ENCODE data around the gene HOXA7. TPM values are rescaled to one million over a fixed set of nuclear protein-coding genes. Genes with fewer than 3 reads are reported as not detected.

HOXA7 gene
- total RNA-seq (ENCODE audit: low replicate concordance), result not detected in 2 replicates

DNA sequence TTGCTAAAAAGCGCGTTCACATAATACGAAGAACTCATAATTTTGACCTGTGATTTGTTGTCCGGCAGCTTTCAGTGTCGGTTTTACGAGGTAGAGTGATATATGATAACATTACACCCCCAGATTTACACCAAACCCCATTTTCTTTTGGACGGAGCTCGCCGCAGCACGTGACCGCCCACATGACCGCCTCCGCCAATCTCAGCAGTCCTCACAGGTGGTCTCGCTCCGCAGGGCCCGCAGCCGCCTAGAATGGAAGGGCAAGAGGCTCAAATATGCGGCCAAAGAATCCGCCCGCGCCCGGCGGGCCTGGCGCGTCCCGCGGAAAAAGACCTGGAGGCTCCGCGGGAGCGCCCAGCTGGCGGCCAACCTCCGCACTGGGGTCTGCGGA is at the start of gene HOXA7:
TSS of gene HOXA7 (minus strand) at position 168 of the 391 bp plus-strand sequence. CDS start at position 38, 130 bp downstream.

DNA sequence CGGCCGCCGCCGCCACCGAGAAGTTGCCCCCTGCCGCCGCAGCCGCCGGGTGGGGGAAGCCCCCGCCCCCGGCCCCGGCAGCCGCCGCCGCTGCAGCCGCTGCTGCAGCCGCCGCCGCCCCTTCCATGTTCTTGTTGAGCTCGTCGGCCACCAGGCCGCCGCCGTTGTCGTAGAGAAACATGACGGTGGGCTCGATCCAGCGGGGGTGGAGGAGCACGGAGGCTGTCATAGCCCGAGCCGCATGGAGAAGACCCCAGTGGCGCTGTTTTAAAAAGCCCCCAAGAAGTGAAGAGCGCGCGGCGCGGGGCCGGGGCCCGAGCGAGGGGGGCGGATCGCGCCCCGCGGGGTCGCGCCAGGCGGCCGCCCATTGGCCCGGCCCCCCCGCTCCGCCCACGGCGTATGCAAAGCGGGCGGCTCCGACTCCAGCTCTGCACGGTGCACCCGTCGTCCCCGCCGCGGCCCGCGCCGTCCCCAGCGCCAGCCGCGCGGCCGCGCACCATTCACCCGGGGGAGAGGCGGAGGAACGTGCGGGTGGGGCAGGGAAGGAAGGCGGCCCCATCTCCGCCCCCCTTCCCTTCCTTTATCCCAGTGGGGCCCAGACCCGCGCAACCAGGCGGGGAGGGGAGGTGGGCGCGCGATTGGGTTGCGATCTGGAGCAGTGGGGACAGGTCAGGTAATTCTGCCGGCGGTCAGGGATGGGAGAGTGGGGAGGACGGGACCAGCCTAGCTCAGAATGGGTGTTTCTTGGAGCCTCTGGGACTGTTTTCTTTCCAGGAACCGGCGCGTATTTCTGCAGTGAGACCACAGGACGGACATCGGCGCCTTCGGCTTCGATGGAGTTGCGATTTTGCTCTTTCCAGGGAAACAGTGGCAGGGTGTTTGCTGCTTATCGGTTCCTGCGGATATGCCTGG is 43.6 kb upstream of the HOXA7 start, which contains the start of gene HOXA13:
TSS of gene HOXA13 (minus strand) at position 243 of the 912 bp plus-strand sequence. CDS start at position 229, 14 bp downstream.

DNA sequence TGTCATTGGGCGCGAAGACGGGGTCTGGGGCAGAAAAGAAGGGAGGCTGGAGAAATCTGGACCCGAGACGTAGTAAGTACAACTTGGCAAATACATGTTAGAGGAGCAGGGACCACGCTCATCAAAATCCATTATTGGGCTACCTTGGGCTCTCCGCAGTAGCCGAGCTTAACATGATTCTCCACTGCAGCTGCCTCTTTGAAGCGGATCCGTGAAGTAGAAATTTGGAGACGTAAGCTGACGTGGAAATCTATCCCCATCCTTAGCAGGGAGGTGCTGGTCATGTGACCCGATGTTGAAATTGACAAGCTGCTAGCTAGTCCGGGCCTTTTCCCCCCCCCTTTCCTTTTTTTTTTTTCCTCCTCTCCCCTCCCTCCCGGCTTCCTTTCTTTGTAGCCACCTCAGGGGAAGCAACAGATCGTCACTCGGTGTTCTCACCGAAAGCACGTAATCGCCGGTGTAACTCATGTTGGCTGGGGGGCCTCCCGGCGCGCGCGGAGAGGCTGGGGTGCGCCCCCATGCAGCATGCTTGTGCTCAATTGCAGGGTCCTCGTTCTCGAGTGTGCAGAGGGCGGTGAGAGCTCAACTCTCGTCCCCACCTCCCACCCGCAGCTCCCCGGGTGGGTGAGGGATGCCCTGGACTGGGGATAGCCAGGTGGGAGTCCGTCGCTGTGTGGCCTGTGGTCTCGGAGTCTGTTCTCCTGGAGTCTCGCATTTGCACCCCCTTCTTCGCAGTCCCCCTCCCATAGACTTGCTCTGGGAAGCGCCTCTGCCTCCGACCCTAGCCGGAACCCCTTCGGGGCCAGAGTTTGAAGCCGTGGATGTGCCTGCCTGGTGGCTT is 28.8 kb upstream of the HOXA7 start, which contains the start of gene HOXA11:
TSS of gene HOXA11 (minus strand) at position 220 of the 841 bp plus-strand sequence. CDS start at position 132, 88 bp downstream.

GRCh38 chr7:27173956-27174873 is 17.7 kb upstream of the HOXA7 start, which contains the start of gene HOXA10:
Gene HOXA10, minus strand, starts transcription at chr7:27174320. Its CDS starts 14 bp downstream, at chr7:27174306.

DNA sequence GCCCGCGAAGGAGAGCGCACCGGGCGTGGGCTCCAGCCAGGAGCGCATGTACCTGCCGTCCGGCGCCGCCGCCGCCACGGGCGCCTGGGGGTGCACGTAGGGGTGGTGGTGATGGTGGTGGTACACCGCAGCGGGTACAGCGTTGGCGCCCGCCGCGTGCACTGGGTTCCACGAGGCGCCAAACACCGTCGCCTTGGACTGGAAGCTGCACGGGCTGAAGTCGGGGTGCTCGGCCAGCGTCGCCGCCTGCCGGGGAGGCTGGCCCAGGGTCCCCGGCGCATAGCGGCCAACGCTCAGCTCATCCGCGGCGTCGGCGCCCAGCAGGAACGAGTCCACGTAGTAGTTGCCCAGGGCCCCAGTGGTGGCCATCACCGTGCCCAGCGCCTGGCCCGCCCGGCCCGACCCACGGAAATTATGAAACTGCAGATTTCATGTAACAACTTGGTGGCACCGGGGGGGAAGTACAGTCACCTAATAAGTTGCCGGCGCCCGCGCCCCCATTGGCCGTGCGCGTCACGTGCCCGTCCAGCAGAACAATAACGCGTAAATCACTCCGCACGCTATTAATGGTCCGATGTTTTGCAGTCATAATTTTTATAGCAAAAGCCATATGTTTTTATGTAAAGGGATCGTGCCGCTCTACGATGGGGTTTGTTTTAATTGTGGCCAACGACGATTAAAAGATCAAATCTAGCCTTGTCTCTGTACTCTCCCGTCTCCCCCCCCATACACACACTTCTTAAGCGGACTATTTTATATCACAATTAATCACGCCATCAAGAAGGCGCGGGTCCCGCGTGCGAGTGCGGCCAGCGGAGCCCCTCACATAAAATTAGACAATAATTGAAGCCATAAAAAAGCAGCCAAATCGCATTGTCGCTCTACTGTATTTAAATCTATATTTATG is 8.9 kb upstream of the HOXA7 start, which contains the start of gene HOXA9:
TSS of gene HOXA9 (minus strand) at position 449 of the 907 bp plus-strand sequence. CDS start at position 369, 80 bp downstream.

DNA sequence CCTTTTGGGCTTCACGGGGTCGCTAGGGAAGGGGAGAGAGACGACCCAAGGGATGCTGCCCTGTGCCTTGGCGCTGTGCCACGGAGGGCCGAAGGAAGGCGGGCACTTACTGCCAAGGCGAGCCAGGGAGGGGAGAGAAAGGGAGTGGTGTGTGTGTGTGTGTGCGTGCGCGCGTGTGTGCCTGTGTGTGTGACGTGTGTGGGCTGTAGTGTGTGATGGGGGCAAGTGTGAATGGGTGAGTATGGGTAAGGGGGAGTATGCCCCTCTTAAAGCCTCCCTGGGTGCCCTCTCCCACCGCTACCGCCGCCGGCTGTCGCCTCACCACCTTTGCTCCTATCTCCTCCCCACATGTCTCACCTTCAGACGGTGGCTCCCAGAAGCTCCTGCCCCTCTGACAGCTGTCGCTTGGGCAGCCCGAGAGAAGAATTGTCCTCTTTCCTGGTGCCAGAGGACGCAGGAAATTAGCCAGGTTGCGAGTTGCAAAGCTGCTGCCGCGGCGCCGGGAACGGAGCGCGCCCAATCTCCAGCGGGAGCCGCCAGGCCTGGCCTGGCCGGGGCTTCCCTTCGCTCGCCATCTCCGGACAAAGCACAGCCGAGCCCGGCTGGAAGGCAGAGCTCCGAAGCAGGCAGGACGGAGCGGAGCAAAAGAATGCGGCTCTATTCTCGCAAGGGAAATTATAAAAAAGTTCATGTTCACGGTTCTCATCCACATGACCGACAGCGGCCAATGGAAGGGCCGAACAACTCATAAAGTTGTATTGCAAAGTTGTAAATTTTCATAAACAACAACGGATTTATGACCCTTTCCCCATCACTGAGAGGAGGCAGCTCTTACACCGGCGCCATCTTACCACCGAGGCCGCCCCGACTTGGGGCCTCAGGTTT is 4.3 kb downstream of the HOXA7 start, which contains the start of gene HOXA3:
TSS of gene HOXA3 (minus strand) at position 653 of the 885 bp plus-strand sequence. CDS start 41,943 bp downstream, outside the sequence.

GRCh38 chr7:27147199-27148030 is 9.1 kb downstream of the HOXA7 start, which contains the start of gene HOXA6:
Gene HOXA6, minus strand, starts transcription at chr7:27147774. Its CDS starts 25 bp downstream, at chr7:27147749.

GRCh38 chr7:27143023-27143949 is 13.2 kb downstream of the HOXA7 start, which contains the start of gene HOXA5:
Gene HOXA5, minus strand, starts transcription at chr7:27143681. Its CDS starts 74 bp downstream, at chr7:27143607.

DNA sequence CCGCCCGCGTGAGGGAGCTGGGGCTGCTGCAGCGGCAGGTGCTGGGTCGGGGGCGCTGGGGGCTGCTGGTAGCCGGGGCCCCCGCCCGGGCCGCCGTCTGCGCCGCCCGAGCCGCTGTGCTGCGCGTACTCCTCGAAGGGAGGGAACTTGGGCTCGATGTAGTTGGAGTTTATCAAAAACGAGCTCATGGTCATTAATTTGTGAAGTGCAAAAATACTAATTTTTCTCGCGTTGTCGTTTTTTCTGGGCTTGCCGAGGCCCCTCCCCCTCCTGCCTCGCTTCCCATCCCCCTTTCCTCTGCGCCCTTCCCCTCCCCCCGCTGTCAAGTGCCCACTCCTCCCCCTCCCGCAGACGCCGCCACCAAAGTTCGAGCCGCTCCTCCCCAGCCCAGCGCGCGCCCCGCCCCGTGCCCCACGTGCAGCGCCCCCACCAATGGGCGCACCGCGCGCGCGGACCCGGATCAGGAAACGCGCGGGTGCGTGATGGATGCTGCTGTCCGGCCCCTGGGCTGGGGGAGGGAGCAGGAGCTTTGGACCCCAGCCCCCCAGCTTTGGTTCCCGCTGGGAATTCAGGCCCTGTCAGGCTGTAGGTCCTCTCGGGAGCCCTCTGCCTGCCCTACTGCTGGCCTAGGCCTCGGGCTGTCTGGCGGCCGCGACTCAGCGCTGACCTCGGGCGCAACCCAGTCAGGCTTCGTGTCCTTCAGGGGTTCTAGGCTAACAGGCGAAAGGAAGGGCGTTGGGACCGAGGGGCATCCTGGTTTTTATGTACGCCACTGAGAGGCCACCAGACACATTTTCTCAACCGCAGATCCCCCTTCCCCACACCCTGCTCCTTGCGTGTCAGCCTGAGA is 25.7 kb downstream of the HOXA7 start, which contains the start of gene HOXA4:
TSS of gene HOXA4 (minus strand) at position 218 of the 850 bp plus-strand sequence. CDS start at position 194, 24 bp downstream.

Other genes starting within 250 kb of the HOXA7 start
- not detected in 2 replicates for gene HOXA1, start 60.7 kb downstream of the HOXA7 start, total RNA-seq (ENCODE audit: low replicate concordance)
- not detected in 2 replicates for gene HOXA2, start 54.0 kb downstream of the HOXA7 start, total RNA-seq (ENCODE audit: low replicate concordance)
- gene HOXA4, start 25.9 kb downstream of the HOXA7 start, total RNA-seq (ENCODE audit: low replicate concordance), result not detected in 2 replicates
- not detected in 2 replicates for gene HOXA5, start 13.0 kb downstream of the HOXA7 start, total RNA-seq (ENCODE audit: low replicate concordance)
- not detected in 2 replicates for gene HOXA6, start 8.9 kb downstream of the HOXA7 start, total RNA-seq (ENCODE audit: low replicate concordance)
- not detected in 2 replicates for gene HOXA3, start 4.1 kb downstream of the HOXA7 start, total RNA-seq (ENCODE audit: low replicate concordance)
- not detected in 2 replicates for gene HOXA9, start 8.9 kb upstream of the HOXA7 start, total RNA-seq (ENCODE audit: low replicate concordance)
- gene HOXA10, start 17.6 kb upstream of the HOXA7 start, total RNA-seq (ENCODE audit: low replicate concordance), result not detected in 2 replicates
- gene HOXA11, start 28.6 kb upstream of the HOXA7 start, total RNA-seq (ENCODE audit: low replicate concordance), result not detected in 2 replicates
- not detected in 2 replicates for gene HOXA13, start 43.4 kb upstream of the HOXA7 start, total RNA-seq (ENCODE audit: low replicate concordance)
- not detected in 2 replicates for gene EVX1, start 86.1 kb upstream of the HOXA7 start, total RNA-seq (ENCODE audit: low replicate concordance)